ENCODE data around the gene CCDC32. TPM values are rescaled to one million over a fixed set of nuclear protein-coding genes. Genes with fewer than 3 reads are reported as not detected.

CCDC32 gene
- total RNA-seq, 1 experiment from 2014 or later = 8.9 TPM

- Histone ChIP-seq H3K56ac (ENCODE audit: insufficient read length, low read depth, low read length) (no peak overlapping the region), H3K18ac (ENCODE audit: insufficient read length, low read depth, low read length) (no peak overlapping the region), H2AK5ac (ENCODE audit: insufficient read length, low read length) (no peak overlapping the region), H2BK15ac (ENCODE audit: low read depth, low read length) (no peak overlapping the region), H2BK120ac (ENCODE audit: low read depth, low read length, poor library complexity, severe bottlenecking) (no peak overlapping the region), H4K91ac (ENCODE audit: insufficient read length, low read depth, low read length) (no peak overlapping the region), H2AFZ (ENCODE audit: low read length) (no peak overlapping the region), H3K9me3 (ENCODE audit: control insufficient read depth, low read depth, low read length) (no peaks in the 10 kb centered on the region), H4K5ac (ENCODE audit: insufficient read length, low read depth, low read length) (no peak overlapping the region), H2BK20ac (ENCODE audit: low read depth, low read length, poor library complexity, severe bottlenecking) (no peak overlapping the region), H2BK12ac (ENCODE audit: insufficient read length, low read depth, low read length) (no peak overlapping the region), H3K14ac (ENCODE audit: insufficient read depth, low read length) (no peak overlapping the region), H3K79me2 (ENCODE audit: insufficient read depth, low read length) (peaks cover 4% of the 10 kb centered on the region), H2BK5ac (ENCODE audit: insufficient read length, low read length) (no peak overlapping the region), H3T11ph (ENCODE audit: low read length) (no peak overlapping the region), H4K8ac (replicated peaks; ENCODE audit: insufficient read length, low read depth, low read length) (no peak overlapping the region), H3K4me2 (ENCODE audit: insufficient read depth, insufficient read length, low read length) (no peak overlapping the region), H3K79me1 (ENCODE audit: insufficient read depth, low read depth, low read length, poor library complexity, severe bottlenecking) (no peaks in the 10 kb centered on the region), H3K9ac (ENCODE audit: extremely low read depth, insufficient read length, low read length) (no peak overlapping the region), H3K23me2 (ENCODE audit: insufficient read length, low read depth, low read length, poor library complexity, severe bottlenecking) (no peaks in the 10 kb centered on the region), H3K27me3 (ENCODE audit: insufficient read depth, low read length) (no peaks in the 10 kb centered on the region), H3K27ac (ENCODE audit: insufficient read length, low read depth, low read length) (no peak overlapping the region), H3K4me1 (ENCODE audit: insufficient read depth, low read length) (no peaks in the 10 kb centered on the region), H4K20me1 (ENCODE audit: control insufficient read depth, insufficient read depth, insufficient read length) (no peaks in the 10 kb centered on the region), H3K23ac (ENCODE audit: insufficient read length, low read depth, low read length) (no peak overlapping the region), H3K4ac (ENCODE audit: low read depth, low read length) (no peak overlapping the region)
- Mint-ChIP-seq H3K27ac (no peak overlapping the region), H3K27me3 (ENCODE audit: low read depth) (0 out of 2 replicates have a peak, but pooled peaks cover 2% of the 10 kb centered on the region), H3K4me3 (no peak overlapping the region), H3K9me3 (peaks cover 3 to 4% of the 10 kb centered on the region in 2 experiments; a peak in 2 of 5 replicates), H3K4me1 (peaks cover 6 to 8% of the 10 kb centered on the region in 2 experiments), H3K36me3 (ENCODE audit: insufficient read depth in 1 of 3, low read depth in 3 of 3) (peaks cover 16 to 41% (median 30%) of the 10 kb centered on the region in 3 experiments; a peak in 6 of 7 replicates)
- no peak for TF ChIP-seq CTCF (conservative IDR thresholded peaks at IDR 0.05)
- no peak for DNase-seq
These were observed 10.3 kb upstream of the CCDC32 start for GRCh38 chr15:40575113-40575512.

Measured in H9 (cell line).